GM23338 (cell line): Measurements from ENCODE around the gene MCCC1. TPM values are rescaled to one million over a fixed set of nuclear protein-coding genes. Genes with fewer than 3 reads are reported as not detected.

ENCODE experiments used
- ATAC-seq: fragments of 200-7000 bp; cut with Tn5 transposase; 3 replicates; pipeline ENCODE4 v1.9.1; 2020
- DNase-seq: peaks from one replicate; pipeline ENCODE4 v3.0.0-alpha.2; 2015; ENCODE audit warnings: low spot score
- H2AFZ ChIP-seq: fragments of 200-600 bp; sonication (generic); 2 replicates; pipeline ENCODE4 v1.8.0; 2016; ENCODE audit warnings: antibody characterized with exemption, mild to moderate bottlenecking, moderate library complexity
- H3F3A ChIP-seq: fragments of 200-600 bp; sonication (generic); replicated peaks from 2 replicates; pipeline ENCODE4 v1.8.0; 2017; ENCODE audit warnings: antibody characterized with exemption, mixed run types, low read depth
- H3K27ac ChIP-seq: fragments of 200-600 bp; sonication (generic); 2 replicates; pipeline ENCODE4 v1.6.1; 2016; ENCODE audit warnings: low read depth
- H3K27me3 ChIP-seq: fragments of 200-600 bp; sonication (generic); 2 replicates; pipeline ENCODE4 v1.8.0; 2016; ENCODE audit warnings: mild to moderate bottlenecking, mixed run types, moderate library complexity; ENCODE audit not compliant: insufficient read depth
- H3K36me3 ChIP-seq: fragments of 200-600 bp; sonication (generic); 2 replicates; pipeline ENCODE4 v1.8.0; 2016; ENCODE audit warnings: mild to moderate bottlenecking; ENCODE audit not compliant: insufficient read depth
- H3K4me1 ChIP-seq: fragments of 200-600 bp; sonication (generic); 2 replicates; pipeline ENCODE4 v1.8.0; 2016; ENCODE audit warnings: mild to moderate bottlenecking, moderate library complexity; ENCODE audit not compliant: insufficient read depth
- H3K4me2 ChIP-seq: fragments of 200-600 bp; sonication (generic); 2 replicates; pipeline ENCODE4 v1.7.1; 2017; ENCODE audit warnings: mixed run types
- H3K4me3 ChIP-seq: fragments of 200-600 bp; sonication (generic); 2 replicates; pipeline ENCODE4 v1.6.1; 2016; ENCODE audit warnings: mixed run types
- H3K79me2 ChIP-seq: fragments of 200-600 bp; sonication (generic); replicated peaks from 2 replicates; pipeline ENCODE4 v1.8.0; 2017; ENCODE audit warnings: mild to moderate bottlenecking; ENCODE audit not compliant: insufficient read depth
- H3K9me2 ChIP-seq: fragments of 200-600 bp; sonication (generic); 2 replicates; pipeline ENCODE4 v1.8.0; 2017; ENCODE audit not compliant: insufficient read depth
- H4K20me1 ChIP-seq: fragments of 200-600 bp; sonication (generic); replicated peaks from 2 replicates; pipeline ENCODE4 v1.8.0; 2017; ENCODE audit warnings: mild to moderate bottlenecking; ENCODE audit not compliant: insufficient read depth
- H3K27ac Mint-ChIP-seq: 2 replicates; pipeline ENCODE4 v1.8.0; 2020; ENCODE audit warnings: inconsistent platforms, mild to moderate bottlenecking, moderate library complexity, mixed read lengths
- H3K27me3 Mint-ChIP-seq: 3 replicates; pipeline ENCODE4 v1.8.0; 2022; ENCODE audit warnings: low read depth, mild to moderate bottlenecking, moderate library complexity, mixed read lengths, inconsistent platforms; ENCODE audit not compliant: insufficient read depth, poor library complexity
- H3K36me3 Mint-ChIP-seq: 3 replicates; pipeline ENCODE4 v1.8.0; 2021; ENCODE audit warnings: low read depth, mild to moderate bottlenecking, inconsistent platforms, moderate library complexity, mixed read lengths
- H3K4me1 Mint-ChIP-seq: 3 replicates; pipeline ENCODE4 v1.8.0; 2020; ENCODE audit warnings: mild to moderate bottlenecking, inconsistent platforms, mixed read lengths
- H3K4me3 Mint-ChIP-seq: 3 replicates; pipeline ENCODE4 v1.8.0; 2021; ENCODE audit warnings: moderate library complexity, mild to moderate bottlenecking, inconsistent platforms, mixed read lengths
- H3K9me3 Mint-ChIP-seq: 3 replicates; pipeline ENCODE4 v1.8.0; 2020; ENCODE audit warnings: moderate library complexity, mild to moderate bottlenecking, inconsistent platforms, mixed read lengths
- CREB1 ChIP-seq: fragments of 250-450 bp; sonication (Bioruptor Pico); IDR thresholded peaks from 2 replicates; pipeline ENCODE4 v1.5.0; 2020; ENCODE audit warnings: low read depth, mild to moderate bottlenecking, moderate library complexity
- CTCF ChIP-seq, 2 experiments: fragments of 200-600 bp in 1 of 2; sonication (generic) in 1 of 2; conservative IDR thresholded peaks; 2 replicates each; pipeline versions ENCODE4 v1.5.1 to v1.6.1; 2016 to 2017; ENCODE audit warnings: antibody characterized with exemption in 2 of 2, low read depth in 2 of 2, mild to moderate bottlenecking in 2 of 2, moderate library complexity in 1 of 2
- EZH2 ChIP-seq: fragments of 200-600 bp; sonication (generic); IDR thresholded peaks from one replicate; pipeline ENCODE4 v1.8.0; 2017; ENCODE audit warnings: antibody characterized with exemption, mild to moderate bottlenecking, low read depth; ENCODE audit not compliant: unreplicated experiment
- EZH2phosphoT487 ChIP-seq: fragments of 200-600 bp; sonication (generic); IDR thresholded peaks from one replicate; pipeline ENCODE4 v1.8.1; 2018; ENCODE audit warnings: antibody characterized with exemption; ENCODE audit not compliant: unreplicated experiment
- JUNB ChIP-seq: IDR thresholded peaks from one replicate; pipeline ENCODE4 v1.6.1; 2016; ENCODE audit warnings: antibody characterized with exemption; ENCODE audit not compliant: unreplicated experiment
- NANOG ChIP-seq: IDR thresholded peaks from 2 replicates; pipeline ENCODE4 v1.6.1; 2016; ENCODE audit warnings: antibody characterized with exemption, borderline replicate concordance
- POLR2AphosphoS5 ChIP-seq: IDR thresholded peaks from 2 replicates; pipeline ENCODE4 v1.6.1; 2016; ENCODE audit warnings: antibody characterized with exemption, low read depth
- STAT1 ChIP-seq: IDR thresholded peaks from one replicate; pipeline ENCODE4 v1.6.1; 2016; ENCODE audit warnings: antibody characterized with exemption; ENCODE audit not compliant: unreplicated experiment
- ZNF114 ChIP-seq: fragments of 250-450 bp; sonication (Bioruptor Pico); IDR thresholded peaks from 2 replicates; pipeline ENCODE4 v1.5.0; 2020; ENCODE audit warnings: mild to moderate bottlenecking, moderate library complexity
- ZNF331 ChIP-seq: fragments of 250-450 bp; sonication (Bioruptor Pico); IDR thresholded peaks from 2 replicates; pipeline ENCODE4 v1.5.0; 2020; ENCODE audit warnings: low read depth, mild to moderate bottlenecking, moderate library complexity
- ZNF462 ChIP-seq: fragments of 250-450 bp; sonication (Bioruptor Pico); IDR thresholded peaks from 2 replicates; pipeline ENCODE4 v1.5.0; 2020; ENCODE audit warnings: mild to moderate bottlenecking, moderate library complexity
- polyA plus RNA-seq: library from polyadenylated mRNA; unstranded; fragments of >200 nt; fragmentation: Nextera tagmentation; extraction: Ambion mirVana; gene quantifications from 2 replicates; pipeline ENCODE4 v1.2.1, GENCODE V29; 2016
- total RNA-seq: library from RNA; depleted of rRNA; stranded (reverse); fragments of >200 nt; shearing (Covaris generic); gene quantifications from 2 replicates; pipeline ENCODE4 v1.2.3, GENCODE V29; 2014
- TF ChIP-seq, protein P1 (sequence below): IDR thresholded peaks from 2 replicates; pipeline ENCODE4 v1.6.1; 2016; ENCODE audit warnings: antibody characterized with exemption
- TF ChIP-seq, protein P2 (sequence below): IDR thresholded peaks from one replicate; pipeline ENCODE4 v1.6.1; 2018; ENCODE audit warnings: antibody characterized with exemption; ENCODE audit not compliant: unreplicated experiment

MCCC1 gene
- total and polyA plus RNA-seq, 2 experiments from 2014 or later = 20.2 to 24.2 TPM

DNA sequence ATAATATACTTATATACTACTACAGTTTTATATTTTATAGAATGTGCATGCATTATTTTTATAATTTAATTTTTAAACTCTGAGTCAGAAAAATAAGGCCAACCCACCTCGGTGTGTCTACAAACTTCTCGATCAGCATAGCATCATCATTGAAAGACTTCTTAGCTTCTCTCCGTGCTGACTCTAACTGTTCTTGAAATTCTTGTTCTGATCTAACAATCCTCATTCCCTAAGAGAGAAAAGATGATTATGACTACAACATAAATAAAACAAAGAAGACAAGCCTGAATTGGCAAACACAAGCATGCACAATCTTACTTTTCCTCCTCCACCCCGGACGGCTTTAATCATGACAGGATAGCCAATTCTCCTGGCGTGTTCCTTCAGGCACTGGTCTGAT is 28.4 kb downstream of the MCCC1 start:
- Histone ChIP-seq H3F3A (no peaks in the 10 kb centered on the region), H3K4me2 (no peak overlapping the region), H3K4me1 (no peaks in the 10 kb centered on the region), H2AFZ (no peak overlapping the region), H3K27me3 (no peaks in the 10 kb centered on the region), H3K79me2 (no peaks in the 10 kb centered on the region), H3K36me3 (peaks cover 4% of the 10 kb centered on the region; the same call in 1 of the 2 replicates), H3K4me3 (no peak overlapping the region), H3K27ac (no peak overlapping the region), H4K20me1 (no peaks in the 10 kb centered on the region), H3K9me2 (no peaks in the 10 kb centered on the region)
- Mint-ChIP-seq H3K9me3 (no peaks in the 10 kb centered on the region), H3K27me3 (no peaks in the 10 kb centered on the region), H3K27ac (no peak overlapping the region), H3K36me3 (peaks cover 50% of the 10 kb centered on the region), H3K4me3 (no peak overlapping the region), H3K4me1 (no peaks in the 10 kb centered on the region)
- TF ChIP-seq EZH2phosphoT487 (no peak), ZNF462 (CRISPR knock-in tag) (no peak), NANOG (no peak), STAT1 (no peak), CREB1 (CRISPR knock-in tag) (no peak), ZNF331 (CRISPR knock-in tag) (no peak), ZNF114 (CRISPR knock-in tag) (no peak), JUNB (no peak), CTCF (conservative IDR thresholded peaks at IDR 0.05; ENCODE audit: low read depth in 2 of 2) (no peak), EZH2 (no peak), POLR2AphosphoS5 (no peak)
- TF ChIP-seq, protein P1, sequence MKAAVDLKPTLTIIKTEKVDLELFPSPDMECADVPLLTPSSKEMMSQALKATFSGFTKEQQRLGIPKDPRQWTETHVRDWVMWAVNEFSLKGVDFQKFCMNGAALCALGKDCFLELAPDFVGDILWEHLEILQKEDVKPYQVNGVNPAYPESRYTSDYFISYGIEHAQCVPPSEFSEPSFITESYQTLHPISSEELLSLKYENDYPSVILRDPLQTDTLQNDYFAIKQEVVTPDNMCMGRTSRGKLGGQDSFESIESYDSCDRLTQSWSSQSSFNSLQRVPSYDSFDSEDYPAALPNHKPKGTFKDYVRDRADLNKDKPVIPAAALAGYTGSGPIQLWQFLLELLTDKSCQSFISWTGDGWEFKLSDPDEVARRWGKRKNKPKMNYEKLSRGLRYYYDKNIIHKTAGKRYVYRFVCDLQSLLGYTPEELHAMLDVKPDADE = no peak
- TF ChIP-seq, protein P2, sequence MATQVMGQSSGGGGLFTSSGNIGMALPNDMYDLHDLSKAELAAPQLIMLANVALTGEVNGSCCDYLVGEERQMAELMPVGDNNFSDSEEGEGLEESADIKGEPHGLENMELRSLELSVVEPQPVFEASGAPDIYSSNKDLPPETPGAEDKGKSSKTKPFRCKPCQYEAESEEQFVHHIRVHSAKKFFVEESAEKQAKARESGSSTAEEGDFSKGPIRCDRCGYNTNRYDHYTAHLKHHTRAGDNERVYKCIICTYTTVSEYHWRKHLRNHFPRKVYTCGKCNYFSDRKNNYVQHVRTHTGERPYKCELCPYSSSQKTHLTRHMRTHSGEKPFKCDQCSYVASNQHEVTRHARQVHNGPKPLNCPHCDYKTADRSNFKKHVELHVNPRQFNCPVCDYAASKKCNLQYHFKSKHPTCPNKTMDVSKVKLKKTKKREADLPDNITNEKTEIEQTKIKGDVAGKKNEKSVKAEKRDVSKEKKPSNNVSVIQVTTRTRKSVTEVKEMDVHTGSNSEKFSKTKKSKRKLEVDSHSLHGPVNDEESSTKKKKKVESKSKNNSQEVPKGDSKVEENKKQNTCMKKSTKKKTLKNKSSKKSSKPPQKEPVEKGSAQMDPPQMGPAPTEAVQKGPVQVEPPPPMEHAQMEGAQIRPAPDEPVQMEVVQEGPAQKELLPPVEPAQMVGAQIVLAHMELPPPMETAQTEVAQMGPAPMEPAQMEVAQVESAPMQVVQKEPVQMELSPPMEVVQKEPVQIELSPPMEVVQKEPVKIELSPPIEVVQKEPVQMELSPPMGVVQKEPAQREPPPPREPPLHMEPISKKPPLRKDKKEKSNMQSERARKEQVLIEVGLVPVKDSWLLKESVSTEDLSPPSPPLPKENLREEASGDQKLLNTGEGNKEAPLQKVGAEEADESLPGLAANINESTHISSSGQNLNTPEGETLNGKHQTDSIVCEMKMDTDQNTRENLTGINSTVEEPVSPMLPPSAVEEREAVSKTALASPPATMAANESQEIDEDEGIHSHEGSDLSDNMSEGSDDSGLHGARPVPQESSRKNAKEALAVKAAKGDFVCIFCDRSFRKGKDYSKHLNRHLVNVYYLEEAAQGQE = no peak
- DNase-seq = no peak
- ATAC-seq = no peak
